HEK293 (cell line): ENCODE measurements around the gene MAT2A.
A peak's percentile ranks its signal among the peaks of the same experiment; 100 is the strongest.

Experiments used
- CTCF ChIA-PET: fragments of 350-600 bp; formaldehyde crosslinking; extraction: SDS; loops from one replicate; lab custom pipeline; 2021; ENCODE audit warnings: antibody characterized with exemption; lab: Yijun Ruan, JAX
- POLR2A ChIA-PET: fragments of 300-600 bp; formaldehyde crosslinking; extraction: SDS; loops from one replicate; lab custom pipeline; 2020; ENCODE audit warnings: antibody characterized with exemption, inconsistent platforms; lab: Yijun Ruan, JAX
- H3K27ac ChIP-seq: fragments of 200-500 bp; sonication (Bioruptor generic); 2 replicates; pipeline ENCODE4 v1.5.1; 2014; ENCODE audit warnings: low read depth, low read length, control low read depth, inconsistent platforms; ENCODE audit errors: extremely low read depth
- H3K36me3 ChIP-seq, 2 experiments: fragments of 200-500 bp in 1 of 2; sonication (Bioruptor generic) in 1 of 2; 1 replicate in 1 of 2; 2 replicates in 1 of 2; pipeline ENCODE4 v1.5.1; 2014 to 2017; ENCODE audit warnings: inconsistent platforms in 2 of 2, low read length in 2 of 2; ENCODE audit not compliant: control insufficient read depth in 2 of 2, insufficient read depth in 1 of 2
- H3K4me1 ChIP-seq: fragments of 200-500 bp; sonication (Bioruptor generic); 2 replicates; pipeline ENCODE4 v1.5.1; 2014; ENCODE audit warnings: mild to moderate bottlenecking, low read length, inconsistent platforms; ENCODE audit not compliant: control insufficient read depth, insufficient read depth
- H3K4me3 ChIP-seq: 2 replicates; pipeline ENCODE4 v1.5.1; 2011; ENCODE audit warnings: low read depth, mild to moderate bottlenecking, control low read depth, low read length, moderate library complexity
- H3K9me3 ChIP-seq: fragments of 200-500 bp; sonication (Bioruptor generic); 2 replicates; pipeline ENCODE4 v1.5.1; 2014; ENCODE audit warnings: low read depth, low read length, inconsistent platforms; ENCODE audit not compliant: control insufficient read depth, insufficient read depth
- GLIS1 ChIP-seq: fragments of 450-650 bp; formaldehyde crosslinking; IDR thresholded peaks from 2 replicates; pipeline ENCODE4 v1.5.1; 2016; ENCODE audit warnings: missing biosample characterization, missing genetic modification characterization
- GLIS2 ChIP-seq: fragments of 450-650 bp; formaldehyde crosslinking; IDR thresholded peaks from 2 replicates; pipeline ENCODE4 v1.5.1; 2016; ENCODE audit warnings: missing biosample characterization, missing genetic modification characterization
- SCRT2 ChIP-seq: fragments of 450-650 bp; formaldehyde crosslinking; IDR thresholded peaks from 2 replicates; pipeline ENCODE4 v1.5.1; 2016; ENCODE audit warnings: missing biosample characterization, missing genetic modification characterization
- SETDB1 ChIP-seq: IDR thresholded peaks from one replicate; pipeline ENCODE4 v1.6.1; 2017; ENCODE audit warnings: mild to moderate bottlenecking, low read length, moderate library complexity, mixed read lengths; ENCODE audit not compliant: insufficient read length
- SP2 ChIP-seq: fragments of 450-650 bp; formaldehyde crosslinking; IDR thresholded peaks from 2 replicates; pipeline ENCODE4 v1.5.1; 2016; ENCODE audit warnings: missing biosample characterization, missing genetic modification characterization
- ZBTB7A ChIP-seq: fragments of 450-650 bp; formaldehyde crosslinking; IDR thresholded peaks from 2 replicates; pipeline ENCODE4 v1.5.1; 2016; ENCODE audit warnings: low read depth, missing biosample characterization, missing genetic modification characterization
- ZNF184 ChIP-seq: fragments of 450-650 bp; IDR thresholded peaks from 2 replicates; pipeline ENCODE4 v1.5.1; 2018; ENCODE audit warnings: missing biosample characterization, mild to moderate bottlenecking, missing genetic modification characterization
- ZNF202 ChIP-seq: fragments of 450-650 bp; formaldehyde crosslinking; IDR thresholded peaks from 2 replicates; pipeline ENCODE4 v1.5.1; 2016; ENCODE audit warnings: missing biosample characterization, missing genetic modification characterization, borderline replicate concordance
- ZNF239 ChIP-seq: fragments of 450-650 bp; formaldehyde crosslinking; IDR thresholded peaks from 2 replicates; pipeline ENCODE4 v1.5.1; 2016; ENCODE audit warnings: missing biosample characterization, missing genetic modification characterization
- ZNF391 ChIP-seq: fragments of 450-650 bp; formaldehyde crosslinking; IDR thresholded peaks from 2 replicates; pipeline ENCODE4 v1.5.1; 2016; ENCODE audit warnings: low read depth, missing biosample characterization, missing genetic modification characterization, borderline replicate concordance
- ZNF394 ChIP-seq: fragments of 450-650 bp; formaldehyde crosslinking; IDR thresholded peaks from 2 replicates; pipeline ENCODE4 v1.5.1; 2016; ENCODE audit warnings: missing biosample characterization, missing genetic modification characterization, mild to moderate bottlenecking, moderate library complexity, borderline replicate concordance
- ZNF510 ChIP-seq: fragments of 450-650 bp; formaldehyde crosslinking; IDR thresholded peaks from 2 replicates; pipeline ENCODE4 v1.5.1; 2018; ENCODE audit warnings: mild to moderate bottlenecking, missing genetic modification characterization, missing biosample characterization; ENCODE audit not compliant: insufficient replicate concordance
- ZNF521 ChIP-seq: fragments of 450-650 bp; formaldehyde crosslinking; IDR thresholded peaks from 2 replicates; pipeline ENCODE4 v1.5.1; 2017; ENCODE audit warnings: missing biosample characterization, mild to moderate bottlenecking, missing genetic modification characterization
- ZNF530 ChIP-seq: fragments of 450-650 bp; formaldehyde crosslinking; IDR thresholded peaks from 2 replicates; pipeline ENCODE4 v1.5.1; 2016; ENCODE audit warnings: low read depth, missing biosample characterization, missing genetic modification characterization
- ZNF623 ChIP-seq: fragments of 450-650 bp; formaldehyde crosslinking; IDR thresholded peaks from 2 replicates; pipeline ENCODE4 v1.5.1; 2016; ENCODE audit warnings: missing biosample characterization, missing genetic modification characterization
- ZNF639 ChIP-seq: fragments of 450-650 bp; formaldehyde crosslinking; IDR thresholded peaks from 2 replicates; pipeline ENCODE4 v1.5.1; 2016; ENCODE audit warnings: missing biosample characterization, missing genetic modification characterization
- ZSCAN16 ChIP-seq: fragments of 450-650 bp; formaldehyde crosslinking; IDR thresholded peaks from 2 replicates; pipeline ENCODE4 v1.5.1; 2016; ENCODE audit warnings: missing biosample characterization, missing genetic modification characterization
- ZXDB ChIP-seq: fragments of 450-650 bp; formaldehyde crosslinking; IDR thresholded peaks from 2 replicates; pipeline ENCODE4 v1.5.1; 2016; ENCODE audit warnings: missing biosample characterization, missing genetic modification characterization
- TF ChIP-seq, protein P1 (sequence below): fragments of 450-650 bp; formaldehyde crosslinking; IDR thresholded peaks from 2 replicates; pipeline ENCODE4 v1.5.1; 2016; ENCODE audit warnings: missing biosample characterization, missing genetic modification characterization
- TF ChIP-seq, protein P2 (sequence below): fragments of 450-650 bp; formaldehyde crosslinking; IDR thresholded peaks from 2 replicates; pipeline ENCODE4 v1.5.1; 2016; ENCODE audit warnings: missing biosample characterization, missing genetic modification characterization, low read depth

MAT2A gene

GRCh38 chr2:85503851-85504777 is 34.9 kb upstream of the MAT2A start:
- Histone ChIP-seq H3K36me3 (no peaks in the 10 kb centered on the region), H3K27ac (no peak overlapping the region), H3K9me3 (no peaks in the 10 kb centered on the region), H3K4me3 (no peak overlapping the region), H3K4me1 (no peaks in the 10 kb centered on the region)
- ChIA-PET CTCF (no interaction called here), POLR2A (interaction anchor here (1.2 to 4.0 kb wide), 3 partner anchors 32 to 66 kb away, joined by 3 to 22 read pairs (median 8); partner anchors contain the start of gene MAT2A)
- no peak for TF ChIP-seq ZNF239 (tag by site-specific recombination)
- TF ChIP-seq ZSCAN16 (tag by site-specific recombination) = no peak
- no peak for TF ChIP-seq ZNF639 (tag by site-specific recombination)
- TF ChIP-seq ZNF623 (tag by site-specific recombination) = peak; percentile 93
- TF ChIP-seq, protein P1, sequence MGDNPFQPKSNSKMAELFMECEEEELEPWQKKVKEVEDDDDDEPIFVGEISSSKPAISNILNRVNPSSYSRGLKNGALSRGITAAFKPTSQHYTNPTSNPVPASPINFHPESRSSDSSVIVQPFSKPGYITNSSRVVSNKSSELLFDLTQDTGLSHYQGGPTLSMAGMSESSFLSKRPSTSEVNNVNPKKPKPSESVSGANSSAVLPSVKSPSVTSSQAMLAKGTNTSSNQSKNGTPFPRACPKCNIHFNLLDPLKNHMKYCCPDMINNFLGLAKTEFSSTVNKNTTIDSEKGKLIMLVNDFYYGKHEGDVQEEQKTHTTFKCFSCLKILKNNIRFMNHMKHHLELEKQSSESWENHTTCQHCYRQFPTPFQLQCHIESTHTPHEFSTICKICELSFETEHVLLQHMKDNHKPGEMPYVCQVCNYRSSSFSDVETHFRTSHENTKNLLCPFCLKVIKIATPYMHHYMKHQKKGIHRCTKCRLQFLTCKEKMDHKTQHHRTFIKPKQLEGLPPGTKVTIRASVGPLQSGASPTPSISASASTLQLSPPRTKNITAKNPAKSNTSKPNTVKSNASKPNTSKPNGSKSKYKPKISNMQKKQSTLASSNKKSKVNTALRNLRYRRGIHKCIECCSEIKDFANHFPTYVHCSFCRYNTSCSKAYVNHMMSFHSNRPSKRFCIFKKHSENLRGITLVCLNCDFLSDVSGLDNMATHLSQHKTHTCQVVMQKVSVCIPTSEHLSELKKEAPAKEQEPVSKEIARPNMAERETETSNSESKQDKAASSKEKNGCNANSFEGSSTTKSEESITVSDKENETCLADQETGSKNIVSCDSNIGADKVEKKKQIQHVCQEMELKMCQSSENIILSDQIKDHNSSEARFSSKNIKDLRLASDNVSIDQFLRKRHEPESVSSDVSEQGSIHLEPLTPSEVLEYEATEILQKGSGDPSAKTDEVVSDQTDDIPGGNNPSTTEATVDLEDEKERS (tag by site-specific recombination) = no peak

DNA sequence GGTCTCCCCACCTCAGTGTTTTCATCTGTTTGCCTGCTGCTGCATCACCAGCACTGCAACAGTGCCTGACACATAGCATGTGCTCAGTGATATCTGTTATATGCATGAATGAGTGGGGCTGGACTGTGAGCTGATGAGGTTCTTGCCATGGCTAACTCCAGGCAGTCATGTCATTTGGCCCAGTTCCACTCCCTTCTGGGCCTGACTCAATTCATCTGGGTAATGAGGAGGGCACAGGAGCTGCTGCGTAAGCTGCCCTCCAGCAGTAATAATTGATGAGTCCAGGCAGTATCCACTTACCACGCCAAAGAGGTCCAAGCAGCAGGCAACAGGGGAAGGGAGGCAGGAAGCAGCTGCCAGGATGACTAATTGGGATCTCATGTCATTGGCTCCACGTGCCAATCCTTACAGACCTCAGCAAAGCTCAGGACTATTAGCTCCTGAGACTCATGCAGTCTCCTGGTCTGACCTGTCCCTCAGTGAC is 34.1 kb upstream of the MAT2A start:
- Histone ChIP-seq H3K36me3 (no peaks in the 10 kb centered on the region), H3K4me3 (no peak overlapping the region), H3K4me1 (no peaks in the 10 kb centered on the region), H3K27ac (no peak overlapping the region), H3K9me3 (no peaks in the 10 kb centered on the region)
- POLR2A ChIA-PET = interaction anchor here (1.2 to 4.0 kb wide), 2 partner anchors 34 to 67 kb away, joined by 3 to 22 read pairs; partner anchors contain the start of gene MAT2A
- CTCF ChIA-PET = interaction anchor here (0.8 kb wide), 1 partner anchor 8 kb away, joined by 3 read pairs; no protein-coding TSS in a partner anchor
- no peak for TF ChIP-seq ZNF202
- no peak for TF ChIP-seq ZNF530
- no peak for TF ChIP-seq ZNF521
- TF ChIP-seq ZNF639 (tag by site-specific recombination) = 0 out of 2 replicates have a peak, but pooled peaks have one; percentile 16
- no peak for TF ChIP-seq GLIS2 (tag by site-specific recombination)
- TF ChIP-seq GLIS1 (tag by site-specific recombination) = peak; percentile 38
- no peak for TF ChIP-seq ZNF394
- TF ChIP-seq ZNF391 (tag by site-specific recombination) = no peak
- peak; percentile 66 for TF ChIP-seq SCRT2 (tag by site-specific recombination)
- TF ChIP-seq SP2 (tag by site-specific recombination) = no peak
- no peak for TF ChIP-seq ZBTB7A (tag by site-specific recombination)
- TF ChIP-seq ZXDB (tag by site-specific recombination) = no peak
- TF ChIP-seq, protein P2, sequence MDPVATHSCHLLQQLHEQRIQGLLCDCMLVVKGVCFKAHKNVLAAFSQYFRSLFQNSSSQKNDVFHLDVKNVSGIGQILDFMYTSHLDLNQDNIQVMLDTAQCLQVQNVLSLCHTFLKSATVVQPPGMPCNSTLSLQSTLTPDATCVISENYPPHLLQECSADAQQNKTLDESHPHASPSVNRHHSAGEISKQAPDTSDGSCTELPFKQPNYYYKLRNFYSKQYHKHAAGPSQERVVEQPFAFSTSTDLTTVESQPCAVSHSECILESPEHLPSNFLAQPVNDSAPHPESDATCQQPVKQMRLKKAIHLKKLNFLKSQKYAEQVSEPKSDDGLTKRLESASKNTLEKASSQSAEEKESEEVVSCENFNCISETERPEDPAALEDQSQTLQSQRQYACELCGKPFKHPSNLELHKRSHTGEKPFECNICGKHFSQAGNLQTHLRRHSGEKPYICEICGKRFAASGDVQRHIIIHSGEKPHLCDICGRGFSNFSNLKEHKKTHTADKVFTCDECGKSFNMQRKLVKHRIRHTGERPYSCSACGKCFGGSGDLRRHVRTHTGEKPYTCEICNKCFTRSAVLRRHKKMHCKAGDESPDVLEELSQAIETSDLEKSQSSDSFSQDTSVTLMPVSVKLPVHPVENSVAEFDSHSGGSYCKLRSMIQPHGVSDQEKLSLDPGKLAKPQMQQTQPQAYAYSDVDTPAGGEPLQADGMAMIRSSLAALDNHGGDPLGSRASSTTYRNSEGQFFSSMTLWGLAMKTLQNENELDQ (tag by site-specific recombination) = no peak
- no peak for TF ChIP-seq ZNF184 (tag by site-specific recombination)
- no peak for TF ChIP-seq SETDB1
- no peak for TF ChIP-seq ZNF510 (tag by site-specific recombination)
- TF ChIP-seq, protein P1 (tag by site-specific recombination) = no peak
